Loucy (cell line): ENCODE measurements around the gene FTO.

Experiments used
- H2AFZ ChIP-seq: fragments of 200-600 bp; sonication (generic); 2 replicates; pipeline ENCODE4 v1.6.0; 2016; ENCODE audit warnings: antibody characterized with exemption, mild to moderate bottlenecking, low read length, moderate library complexity
- H3F3A ChIP-seq: fragments of 200-600 bp; 2 replicates; pipeline ENCODE4 v1.6.0; 2016; ENCODE audit warnings: antibody characterized with exemption, low read depth, mild to moderate bottlenecking
- H3K27me3 ChIP-seq: fragments of 200-600 bp; sonication (generic); 2 replicates; pipeline ENCODE4 v1.6.1; 2014; ENCODE audit warnings: low read length, mild to moderate bottlenecking; ENCODE audit not compliant: insufficient read depth, poor library complexity, severe bottlenecking
- H3K36me3 ChIP-seq: fragments of 200-600 bp; sonication (generic); 2 replicates; pipeline ENCODE4 v1.6.1; 2016; ENCODE audit warnings: low read length; ENCODE audit not compliant: insufficient read depth
- H3K4me1 ChIP-seq: fragments of 200-600 bp; sonication (generic); 2 replicates; pipeline ENCODE4 v1.5.1; 2014; ENCODE audit warnings: low read length, mild to moderate bottlenecking; ENCODE audit not compliant: insufficient read depth, poor library complexity, severe bottlenecking
- H3K4me2 ChIP-seq: fragments of 200-600 bp; sonication (generic); 2 replicates; pipeline ENCODE4 v1.6.0; 2014; ENCODE audit warnings: antibody characterized with exemption, low read length, low read depth, mild to moderate bottlenecking; ENCODE audit not compliant: poor library complexity, severe bottlenecking
- H3K4me3 ChIP-seq: fragments of 200-600 bp; sonication (generic); 2 replicates; pipeline ENCODE4 v1.5.1; 2014; ENCODE audit warnings: low read length, mild to moderate bottlenecking, mixed read lengths; ENCODE audit not compliant: poor library complexity, severe bottlenecking
- H3K79me2 ChIP-seq: fragments of 200-600 bp; sonication (generic); 2 replicates; pipeline ENCODE4 v1.6.1; 2014; ENCODE audit warnings: low read length; ENCODE audit not compliant: insufficient read depth
- H3K9ac ChIP-seq: fragments of 200-600 bp; sonication (generic); 2 replicates; pipeline ENCODE4 v1.6.0; 2014; ENCODE audit warnings: mild to moderate bottlenecking, low read depth, low read length, moderate library complexity; ENCODE audit not compliant: poor library complexity, severe bottlenecking
- H3K9me2 ChIP-seq: fragments of 200-600 bp; sonication (generic); replicated peaks from 2 replicates; pipeline ENCODE4 v1.6.1; 2016; ENCODE audit warnings: low read depth, low read length, mixed read lengths
- H3K9me3 ChIP-seq: fragments of 200-600 bp; sonication (generic); 2 replicates; pipeline ENCODE4 v1.6.1; 2014; ENCODE audit warnings: mild to moderate bottlenecking, antibody characterized with exemption, low read length, low read depth; ENCODE audit not compliant: insufficient read depth
- H4K20me1 ChIP-seq: fragments of 200-600 bp; sonication (generic); 2 replicates; pipeline ENCODE4 v1.6.0; 2014; ENCODE audit warnings: antibody characterized with exemption, low read length, mild to moderate bottlenecking; ENCODE audit not compliant: insufficient read depth, poor library complexity, severe bottlenecking
- EZH2phosphoT487 ChIP-seq: fragments of 200-600 bp; IDR thresholded peaks from 2 replicates; pipeline ENCODE4 v1.6.1; 2018; ENCODE audit warnings: antibody characterized with exemption, mild to moderate bottlenecking, moderate library complexity, borderline replicate concordance
- TF ChIP-seq, protein P1 (sequence below): fragments of 200-600 bp; sonication (generic); conservative IDR thresholded peaks from 2 replicates; pipeline ENCODE4 v1.5.1; 2014; ENCODE audit warnings: mild to moderate bottlenecking, antibody characterized with exemption, low read length

Gene FTO

GRCh38 chr16:54099627-54100026 lies 395.7 kb downstream of the FTO start:
- Histone ChIP-seq H3K4me3 (no peak overlapping the region), H4K20me1 (no peaks in the 10 kb centered on the region), H3K9me2 (no peaks in the 10 kb centered on the region), H2AFZ (no peak overlapping the region), H3K27me3 (no peaks in the 10 kb centered on the region), H3K79me2 (no peaks in the 10 kb centered on the region), H3K4me1 (no peaks in the 10 kb centered on the region), H3K36me3 (no peaks in the 10 kb centered on the region), H3K9me3 (no peaks in the 10 kb centered on the region), H3K9ac (no peak overlapping the region), H3F3A (no peaks in the 10 kb centered on the region), H3K4me2 (no peak overlapping the region)
- no peak for TF ChIP-seq EZH2phosphoT487
- TF ChIP-seq, protein P1, sequence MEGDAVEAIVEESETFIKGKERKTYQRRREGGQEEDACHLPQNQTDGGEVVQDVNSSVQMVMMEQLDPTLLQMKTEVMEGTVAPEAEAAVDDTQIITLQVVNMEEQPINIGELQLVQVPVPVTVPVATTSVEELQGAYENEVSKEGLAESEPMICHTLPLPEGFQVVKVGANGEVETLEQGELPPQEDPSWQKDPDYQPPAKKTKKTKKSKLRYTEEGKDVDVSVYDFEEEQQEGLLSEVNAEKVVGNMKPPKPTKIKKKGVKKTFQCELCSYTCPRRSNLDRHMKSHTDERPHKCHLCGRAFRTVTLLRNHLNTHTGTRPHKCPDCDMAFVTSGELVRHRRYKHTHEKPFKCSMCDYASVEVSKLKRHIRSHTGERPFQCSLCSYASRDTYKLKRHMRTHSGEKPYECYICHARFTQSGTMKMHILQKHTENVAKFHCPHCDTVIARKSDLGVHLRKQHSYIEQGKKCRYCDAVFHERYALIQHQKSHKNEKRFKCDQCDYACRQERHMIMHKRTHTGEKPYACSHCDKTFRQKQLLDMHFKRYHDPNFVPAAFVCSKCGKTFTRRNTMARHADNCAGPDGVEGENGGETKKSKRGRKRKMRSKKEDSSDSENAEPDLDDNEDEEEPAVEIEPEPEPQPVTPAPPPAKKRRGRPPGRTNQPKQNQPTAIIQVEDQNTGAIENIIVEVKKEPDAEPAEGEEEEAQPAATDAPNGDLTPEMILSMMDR = no peak

DNA sequence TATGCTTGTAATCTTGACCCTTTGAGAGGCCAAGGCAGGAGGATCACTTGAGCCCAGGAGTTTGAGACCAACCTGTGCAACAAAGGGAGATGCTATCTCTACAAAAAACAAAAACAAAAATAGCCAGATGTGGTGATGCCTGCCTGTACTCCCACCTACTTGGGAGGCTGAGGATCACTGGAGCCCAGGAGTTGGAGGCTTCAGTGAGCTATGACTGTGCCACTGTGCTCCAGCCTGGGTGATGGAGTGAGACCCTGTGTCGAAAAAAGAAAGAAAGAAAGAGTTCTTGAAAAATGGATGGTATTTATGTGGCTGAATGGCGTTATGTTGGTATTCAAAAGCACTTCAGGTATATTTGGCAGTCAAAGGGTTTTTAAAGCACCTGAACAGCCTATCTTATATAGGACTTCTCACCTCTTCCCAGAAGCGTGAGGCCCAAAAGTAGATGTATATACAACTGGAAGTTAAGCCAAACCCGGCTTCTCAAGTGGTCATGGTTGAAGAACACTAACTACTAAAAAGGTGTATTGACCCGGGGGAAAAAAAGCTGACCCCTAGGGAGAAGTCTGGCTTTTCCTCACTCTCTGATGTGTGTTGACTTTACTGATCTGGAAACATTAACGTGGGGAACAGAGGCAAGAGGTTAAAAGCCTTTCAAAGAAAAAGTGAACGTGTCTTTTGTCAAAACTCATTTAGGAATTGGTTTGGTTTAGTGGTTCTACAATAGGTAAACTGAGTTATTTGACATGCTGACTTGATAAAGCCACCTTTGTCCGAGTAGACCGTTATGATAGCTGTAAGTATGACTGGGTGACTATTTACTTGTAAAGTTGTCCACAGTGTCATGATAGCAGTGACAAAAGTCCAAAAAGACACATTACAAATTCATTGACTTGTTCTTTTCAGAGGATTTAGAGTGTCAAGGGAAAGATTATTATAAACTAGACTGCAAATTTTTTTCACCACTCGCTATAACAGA lies 399.2 kb downstream of the FTO start:
- H3K79me2 ChIP-seq = no peaks in the 10 kb centered on the region
- H4K20me1 ChIP-seq = no peaks in the 10 kb centered on the region
- no peaks in the 10 kb centered on the region for H3K27me3 ChIP-seq
- H3K4me2 ChIP-seq = no peak overlapping the region
- no peaks in the 10 kb centered on the region for H3K36me3 ChIP-seq
- no peak overlapping the region for H3K9ac ChIP-seq
- H3K4me1 ChIP-seq = no peaks in the 10 kb centered on the region
- H3F3A ChIP-seq = no peaks in the 10 kb centered on the region
- no peak for TF ChIP-seq EZH2phosphoT487
- TF ChIP-seq, protein P1 = no peak
- no peak overlapping the region for H2AFZ ChIP-seq
- no peaks in the 10 kb centered on the region for H3K9me2 ChIP-seq
- H3K4me3 ChIP-seq = no peak overlapping the region
- no peaks in the 10 kb centered on the region for H3K9me3 ChIP-seq

DNA sequence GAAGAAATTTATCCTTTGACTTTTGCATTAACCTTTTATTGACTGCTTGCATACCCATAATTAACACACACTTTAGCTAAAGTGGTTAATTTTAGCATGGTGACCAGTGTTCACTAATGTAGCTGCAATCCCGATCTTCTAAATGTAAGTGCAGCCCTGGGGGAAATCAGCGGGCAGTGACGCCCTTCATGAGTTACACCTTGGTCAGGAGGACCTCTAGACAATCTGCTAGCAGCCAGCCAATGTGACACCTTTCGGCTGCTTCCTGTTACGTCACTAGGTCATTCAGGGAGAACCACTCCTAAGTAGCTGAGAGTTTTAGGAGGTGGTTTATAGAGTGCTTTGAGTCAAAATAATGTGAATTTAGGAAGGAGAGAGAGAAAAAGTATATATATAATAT lies 402.1 kb downstream of the FTO start:
- Histone ChIP-seq H3K36me3 (no peaks in the 10 kb centered on the region), H3K9me2 (no peaks in the 10 kb centered on the region), H3K9me3 (no peaks in the 10 kb centered on the region), H3K79me2 (no peaks in the 10 kb centered on the region), H3K4me2 (no peak overlapping the region), H3K4me1 (no peaks in the 10 kb centered on the region), H3K4me3 (no peak overlapping the region), H3K9ac (no peak overlapping the region), H2AFZ (no peak overlapping the region), H4K20me1 (no peaks in the 10 kb centered on the region), H3K27me3 (no peaks in the 10 kb centered on the region), H3F3A (no peaks in the 10 kb centered on the region)
- TF ChIP-seq, protein P1 = no peak
- no peak for TF ChIP-seq EZH2phosphoT487
